Skeletal muscle cell (primary cell): ENCODE measurements around the gene AHRR.

Source experiments
- DNase-seq: peaks from one replicate; pipeline ENCODE4 v3.0.0-alpha.2; 2010; ENCODE audit warnings: low read depth
- H3K4me3 ChIP-seq: 2 replicates; pipeline ENCODE4 v1.5.1; 2011; ENCODE audit warnings: low read depth, mild to moderate bottlenecking, control low read depth, low read length, moderate library complexity

AHRR gene

DNA sequence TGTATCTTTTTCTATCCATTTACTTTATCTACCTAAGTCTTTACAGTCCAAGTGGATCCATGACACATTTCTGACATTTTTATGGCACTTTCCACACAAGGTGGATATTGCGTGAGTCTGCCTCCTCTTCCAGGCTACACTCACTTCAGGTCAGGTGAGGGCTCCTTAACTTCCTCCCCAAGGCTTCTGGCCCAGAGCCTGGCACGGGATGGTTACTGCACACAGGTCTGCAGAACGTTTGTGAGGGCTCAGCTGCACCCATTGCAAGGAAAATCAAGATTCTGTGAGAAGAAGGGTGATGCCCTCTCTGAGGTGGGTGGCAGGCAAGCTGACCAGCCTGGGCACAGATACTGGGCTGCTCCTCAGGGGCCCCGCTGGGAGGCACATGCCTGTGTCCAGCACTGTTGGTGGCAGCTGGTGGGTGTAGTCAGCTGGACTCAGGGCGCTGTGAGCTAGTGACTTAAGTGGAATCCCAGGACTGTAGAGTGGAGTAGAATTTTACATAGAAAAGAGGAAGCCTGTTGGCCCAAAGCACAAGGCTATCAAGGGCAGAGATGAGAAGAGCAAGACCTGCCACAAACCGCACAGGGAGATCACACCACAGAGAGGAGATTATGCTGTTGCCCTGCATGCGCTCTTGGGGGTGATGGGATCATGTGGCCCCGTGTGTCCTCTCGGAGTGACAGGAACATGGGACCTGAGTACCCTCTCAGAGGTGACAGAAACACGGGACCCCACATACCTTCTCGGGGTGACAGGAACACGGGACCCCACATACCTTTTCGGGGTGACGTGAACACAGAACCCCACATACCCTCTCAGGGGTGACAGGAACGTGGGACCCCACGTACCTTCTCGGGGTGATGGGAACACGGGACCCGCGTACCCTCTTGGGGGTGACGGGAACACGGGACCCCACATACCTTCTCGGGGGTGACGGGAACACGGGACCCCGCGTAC lies 21.3 kb downstream of the AHRR start:
- H3K4me3 ChIP-seq = no peak overlapping the region
- no peak for DNase-seq

- H3K4me3 ChIP-seq = peak overlapping the region; percentile 37
- DNase-seq = peak; percentile 65
Observed at GRCh38 chr5:343461-344401, 22.2 kb downstream of the AHRR start.

- DNase-seq = no peak
- H3K4me3 ChIP-seq = no peak overlapping the region
Observed at GRCh38 chr5:344668-345067, 23.2 kb downstream of the AHRR start.

GRCh38 chr5:345404-346195 lies 24.1 kb downstream of the AHRR start:
- no peak overlapping the region for H3K4me3 ChIP-seq
- no peak for DNase-seq

GRCh38 chr5:346229-346935 lies 24.9 kb downstream of the AHRR start:
- no peak overlapping the region for H3K4me3 ChIP-seq
- no peak for DNase-seq

DNA sequence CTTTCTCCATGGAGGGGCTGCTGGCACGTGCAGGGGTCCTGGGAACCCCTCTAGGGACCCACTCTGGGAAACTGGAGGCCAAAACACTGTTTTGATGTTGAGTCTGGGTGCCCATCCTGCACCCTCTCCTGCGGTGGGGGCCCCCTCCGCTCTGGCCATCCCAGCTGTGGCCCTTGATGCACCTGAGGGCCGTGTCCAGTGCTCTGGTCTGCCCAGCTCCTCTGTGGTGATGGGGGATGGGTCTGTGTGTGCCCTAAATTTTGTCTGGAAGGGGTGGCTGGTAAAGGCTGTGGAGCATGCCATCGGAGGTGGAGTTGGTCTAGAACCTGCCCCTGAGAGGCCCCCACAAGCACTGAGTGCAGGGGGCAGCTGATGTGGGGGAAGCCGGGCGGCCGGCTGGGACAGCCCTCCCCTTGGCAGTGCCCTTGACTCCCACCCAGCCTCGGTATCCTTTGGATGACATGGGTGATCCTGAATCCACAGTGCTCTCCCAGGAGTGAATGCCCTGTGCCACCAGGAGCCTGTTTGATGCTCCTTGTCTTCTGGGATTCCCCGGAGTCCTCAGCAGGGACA lies 26.3 kb downstream of the AHRR start:
- H3K4me3 ChIP-seq = no peak overlapping the region
- DNase-seq = no peak

DNA sequence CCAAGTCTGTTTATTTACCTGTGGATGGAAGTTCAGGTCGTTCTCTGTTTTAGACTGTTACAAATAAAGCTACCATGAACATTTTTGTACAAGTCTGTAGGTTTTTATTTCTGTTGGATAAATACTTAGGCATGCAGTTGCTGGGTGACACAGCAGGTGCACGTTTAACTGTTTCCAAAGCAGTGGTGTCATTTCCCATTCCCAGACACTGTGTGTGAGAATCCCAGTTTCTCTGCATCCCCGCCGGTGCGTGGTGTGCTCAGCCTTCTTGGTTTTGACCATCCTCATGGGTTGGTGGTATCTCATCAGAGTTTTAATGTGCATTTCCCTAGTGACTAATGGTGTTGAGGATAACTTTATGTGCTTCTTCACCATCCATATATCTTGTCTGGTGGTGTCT lies 27.2 kb downstream of the AHRR start:
- no peak overlapping the region for H3K4me3 ChIP-seq

GRCh38 chr5:350355-350754 lies 28.8 kb downstream of the AHRR start:
- DNase-seq = no peak

More for the DNA sequence above, 27.2 kb downstream of the AHRR start:
- no peak for DNase-seq

GRCh38 chr5:351084-351920 lies 29.8 kb downstream of the AHRR start:
- no peak overlapping the region for H3K4me3 ChIP-seq
- DNase-seq = no peak

More at GRCh38 chr5:350355-350754, 28.8 kb downstream of the AHRR start:
- no peak overlapping the region for H3K4me3 ChIP-seq

- H3K4me3 ChIP-seq = no peak overlapping the region
Observed at GRCh38 chr5:351921-352245, 30.4 kb downstream of the AHRR start.

GRCh38 chr5:352639-353611 lies 31.4 kb downstream of the AHRR start:
- H3K4me3 ChIP-seq = no peak overlapping the region
- DNase-seq = no peak

More at GRCh38 chr5:351921-352245, 30.4 kb downstream of the AHRR start:
- no peak for DNase-seq

DNA sequence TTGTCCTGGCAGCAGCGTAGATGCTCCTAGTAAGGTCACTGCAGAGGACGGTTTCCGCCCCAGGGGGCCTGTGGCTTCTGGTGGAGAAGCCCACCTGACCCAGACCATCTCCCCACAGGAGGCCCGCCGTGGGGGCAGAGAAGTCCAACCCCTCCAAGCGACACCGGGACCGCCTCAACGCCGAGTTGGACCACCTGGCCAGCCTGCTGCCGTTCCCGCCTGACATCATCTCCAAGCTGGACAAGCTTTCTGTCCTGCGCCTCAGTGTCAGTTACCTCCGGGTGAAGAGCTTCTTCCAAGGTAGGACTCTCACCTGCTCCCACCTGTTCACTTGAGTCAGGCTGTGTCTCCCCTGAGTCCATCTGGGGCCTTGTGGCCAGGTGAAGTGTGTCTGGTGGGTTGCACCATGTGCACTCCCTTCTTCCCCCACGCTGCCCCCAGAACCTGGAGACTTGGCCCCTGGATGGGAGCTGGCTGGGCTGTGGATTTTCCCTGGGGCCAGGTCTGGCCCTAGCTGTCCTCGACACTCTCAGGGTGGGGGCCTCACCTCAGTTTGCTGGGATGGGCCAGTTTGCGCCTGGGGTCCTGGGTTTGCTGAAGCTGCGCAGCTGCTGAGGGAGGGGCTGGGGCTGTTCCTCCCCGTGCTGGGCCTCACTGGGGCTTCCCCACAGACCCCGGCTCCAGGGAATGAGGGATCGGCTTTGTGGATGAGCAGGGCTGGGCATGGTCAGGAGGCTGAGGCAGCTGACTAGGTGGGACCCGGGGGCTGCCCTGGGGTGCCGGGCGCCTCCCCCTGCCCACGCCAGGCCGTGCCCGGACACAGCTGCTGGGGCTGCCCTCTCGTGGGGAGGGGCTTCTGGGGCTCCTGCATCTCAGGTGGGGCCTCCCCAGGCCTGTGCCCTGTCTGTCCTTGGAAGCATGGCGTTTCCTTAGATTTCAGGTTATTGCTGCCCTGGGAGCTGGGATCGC lies 32.4 kb downstream of the AHRR start:
- DNase-seq = no peak
- H3K4me3 ChIP-seq = no peak overlapping the region

DNA sequence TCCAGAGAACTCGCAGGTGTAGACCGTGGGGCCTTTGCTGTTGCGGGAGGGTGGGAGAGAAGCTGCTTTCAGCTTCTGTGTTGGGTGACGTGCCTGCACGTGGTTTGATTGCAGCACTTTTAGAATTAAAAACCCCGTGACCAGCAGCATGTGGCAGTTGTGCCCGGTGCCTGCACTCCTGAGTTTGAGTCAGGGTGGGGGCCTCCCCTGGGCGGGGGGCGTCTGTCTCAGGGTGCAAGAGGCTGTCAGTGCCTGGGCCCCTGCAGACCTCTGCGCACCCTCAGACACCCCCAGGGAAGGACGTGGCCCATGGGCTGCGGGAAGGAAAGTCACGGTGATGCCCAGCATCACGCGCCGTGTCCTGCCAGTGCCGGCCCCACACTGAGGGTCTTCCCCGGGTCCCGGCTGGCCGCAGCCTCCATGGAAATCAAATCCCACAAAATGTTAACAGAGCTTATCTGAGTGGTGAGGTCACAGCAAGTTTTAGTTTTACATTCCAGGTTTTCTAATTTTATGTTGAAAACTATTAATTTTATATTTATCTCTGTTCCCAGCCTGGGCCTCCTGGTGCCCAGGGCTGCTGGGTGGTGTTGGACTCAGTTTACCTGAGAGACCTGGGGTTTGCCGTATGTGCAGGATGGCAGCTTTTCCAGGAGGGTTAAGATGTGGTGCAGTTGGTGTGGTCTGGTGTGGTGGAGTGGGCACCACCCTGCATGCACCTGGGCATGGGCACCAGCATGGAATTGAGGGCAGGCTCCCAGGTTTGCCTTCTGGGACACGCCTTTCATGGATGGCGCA lies 33.3 kb downstream of the AHRR start:
- DNase-seq = no peak
- H3K4me3 ChIP-seq = no peak overlapping the region

DNA sequence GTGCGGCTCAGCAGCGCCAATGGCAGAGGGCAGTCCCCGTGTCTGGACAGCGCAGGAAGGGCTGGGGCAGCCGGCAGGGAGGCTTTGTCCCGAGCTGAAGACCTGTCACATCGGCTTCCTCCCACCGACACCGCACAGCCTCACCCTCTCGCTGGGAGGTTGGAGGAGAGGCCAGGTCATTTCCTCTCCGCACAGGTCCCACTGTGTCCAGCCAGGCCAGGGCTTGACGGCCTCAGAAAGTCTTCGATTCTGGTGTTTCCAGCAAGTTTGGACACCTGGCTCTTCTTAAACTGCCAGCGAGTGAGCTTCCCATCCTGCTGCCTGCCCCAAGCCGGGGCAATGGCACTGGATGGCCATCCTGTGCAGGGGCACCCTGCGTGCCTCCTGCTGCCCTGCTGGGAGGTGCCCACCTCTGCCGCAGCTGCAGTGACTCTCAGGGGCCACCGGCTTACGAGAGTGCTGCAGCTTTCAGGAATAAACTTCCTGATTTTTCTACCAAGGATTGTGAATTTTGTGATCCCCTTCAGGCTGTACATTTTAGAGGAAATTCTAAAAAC lies 33.9 kb downstream of the AHRR start:
- H3K4me3 ChIP-seq = no peak overlapping the region
- DNase-seq = no peak

DNA sequence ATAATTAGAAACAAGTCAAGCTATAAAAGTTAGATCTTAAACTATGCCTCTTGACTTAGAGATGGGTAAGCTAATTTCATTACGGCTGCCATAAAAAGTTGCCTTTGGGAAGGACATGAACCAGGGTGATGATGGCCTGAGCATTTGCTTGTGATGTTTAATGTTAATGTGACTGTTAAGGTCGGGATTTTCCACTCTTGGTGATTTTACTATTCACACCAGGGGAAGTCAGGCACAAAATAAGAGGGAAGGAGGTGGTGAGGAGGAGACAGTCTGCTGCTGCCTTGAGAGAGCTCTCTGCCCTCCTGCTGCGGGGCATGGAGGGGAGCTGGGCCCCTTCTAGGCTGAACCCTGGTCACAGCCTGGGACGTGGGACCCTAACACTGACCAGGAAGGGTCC lies 34.4 kb downstream of the AHRR start:
- DNase-seq = no peak
- H3K4me3 ChIP-seq = no peak overlapping the region
